ENCODE measurements around the gene RPL18.

The RPL18 gene

GRCh38 chr19:48603001-48603400 lies 16.0 kb downstream of the RPL18 start:
- H3K27ac ChIP-seq (ENCODE audit: insufficient read depth, low read length, poor library complexity, severe bottlenecking) = no peak overlapping the region
- H3K4me1 ChIP-seq (ENCODE audit: control insufficient read depth, insufficient read depth, low read length, poor library complexity, severe bottlenecking) = no peaks in the 10 kb centered on the region
- H3K9me3 ChIP-seq (ENCODE audit: control insufficient read depth, low read length) = no peaks in the 10 kb centered on the region
- H3K4me3 ChIP-seq (ENCODE audit: insufficient read depth, low read depth, low read length, poor library complexity, severe bottlenecking) = no peak overlapping the region
- no peaks in the 10 kb centered on the region for H3K36me3 ChIP-seq (ENCODE audit: control insufficient read depth, insufficient read depth, low read length)
- H3K27me3 ChIP-seq (replicated peaks; ENCODE audit: control insufficient read depth, insufficient read depth, low read length, poor library complexity, severe bottlenecking) = no peaks in the 10 kb centered on the region
- no peak for DNase-seq

GRCh38 chr19:48600679-48601417 lies 18.1 kb downstream of the RPL18 start:
- Histone ChIP-seq H3K4me3 (ENCODE audit: insufficient read depth, low read depth, low read length, poor library complexity, severe bottlenecking) (no peak overlapping the region), H3K9me3 (ENCODE audit: control insufficient read depth, low read length) (no peaks in the 10 kb centered on the region)
- no peak for DNase-seq

GRCh38 chr19:48598996-48599700 lies 19.8 kb downstream of the RPL18 start:
- Histone ChIP-seq H3K9me3 (ENCODE audit: control insufficient read depth, low read length) (no peaks in the 10 kb centered on the region), H3K4me1 (ENCODE audit: control insufficient read depth, insufficient read depth, low read length, poor library complexity, severe bottlenecking) (peaks cover 13% of the 10 kb centered on the region), H3K27ac (ENCODE audit: insufficient read depth, low read length, poor library complexity, severe bottlenecking) (no peak overlapping the region), H3K36me3 (ENCODE audit: control insufficient read depth, insufficient read depth, low read length) (no peaks in the 10 kb centered on the region), H3K27me3 (replicated peaks; ENCODE audit: control insufficient read depth, insufficient read depth, low read length, poor library complexity, severe bottlenecking) (no peaks in the 10 kb centered on the region), H3K4me3 (ENCODE audit: insufficient read depth, low read depth, low read length, poor library complexity, severe bottlenecking) (no peak overlapping the region)
- DNase-seq = no peak

More at GRCh38 chr19:48600679-48601417, 18.1 kb downstream of the RPL18 start:
- no peaks in the 10 kb centered on the region for H3K27me3 ChIP-seq (replicated peaks; ENCODE audit: control insufficient read depth, insufficient read depth, low read length, poor library complexity, severe bottlenecking)
- H3K4me1 ChIP-seq (ENCODE audit: control insufficient read depth, insufficient read depth, low read length, poor library complexity, severe bottlenecking) = peaks cover 11% of the 10 kb centered on the region
- H3K36me3 ChIP-seq (ENCODE audit: control insufficient read depth, insufficient read depth, low read length) = no peaks in the 10 kb centered on the region
- no peak overlapping the region for H3K27ac ChIP-seq (ENCODE audit: insufficient read depth, low read length, poor library complexity, severe bottlenecking)

GRCh38 chr19:48596679-48597465 lies 22.1 kb downstream of the RPL18 start:
- H3K27me3 ChIP-seq (replicated peaks; ENCODE audit: control insufficient read depth, insufficient read depth, low read length, poor library complexity, severe bottlenecking) = no peaks in the 10 kb centered on the region
- H3K9me3 ChIP-seq (ENCODE audit: control insufficient read depth, low read length) = no peaks in the 10 kb centered on the region
- H3K4me1 ChIP-seq (ENCODE audit: control insufficient read depth, insufficient read depth, low read length, poor library complexity, severe bottlenecking) = peaks cover 16% of the 10 kb centered on the region
- peak overlapping the region; percentile 31 for H3K4me3 ChIP-seq (ENCODE audit: insufficient read depth, low read depth, low read length, poor library complexity, severe bottlenecking)
- DNase-seq = peak; percentile 26 to 40 (median 28)
- H3K36me3 ChIP-seq (ENCODE audit: control insufficient read depth, insufficient read depth, low read length) = no peaks in the 10 kb centered on the region
- peak overlapping the region; percentile 60 for H3K27ac ChIP-seq (ENCODE audit: insufficient read depth, low read length, poor library complexity, severe bottlenecking)

GRCh38 chr19:48596237-48596636 lies 22.7 kb downstream of the RPL18 start:
- no peak overlapping the region for H3K4me3 ChIP-seq (ENCODE audit: insufficient read depth, low read depth, low read length, poor library complexity, severe bottlenecking)
- no peaks in the 10 kb centered on the region for H3K9me3 ChIP-seq (ENCODE audit: control insufficient read depth, low read length)
- no peak for DNase-seq
- no peaks in the 10 kb centered on the region for H3K27me3 ChIP-seq (replicated peaks; ENCODE audit: control insufficient read depth, insufficient read depth, low read length, poor library complexity, severe bottlenecking)
- peaks cover 16% of the 10 kb centered on the region for H3K4me1 ChIP-seq (ENCODE audit: control insufficient read depth, insufficient read depth, low read length, poor library complexity, severe bottlenecking)
- H3K27ac ChIP-seq (ENCODE audit: insufficient read depth, low read length, poor library complexity, severe bottlenecking) = peak overlapping the region; percentile 60
- H3K36me3 ChIP-seq (ENCODE audit: control insufficient read depth, insufficient read depth, low read length) = no peaks in the 10 kb centered on the region

- H3K9me3 ChIP-seq (ENCODE audit: control insufficient read depth, low read length) = no peaks in the 10 kb centered on the region
- no peaks in the 10 kb centered on the region for H3K36me3 ChIP-seq (ENCODE audit: control insufficient read depth, insufficient read depth, low read length)
- DNase-seq = no peak
- no peak overlapping the region for H3K4me3 ChIP-seq (ENCODE audit: insufficient read depth, low read depth, low read length, poor library complexity, severe bottlenecking)
- H3K27ac ChIP-seq (ENCODE audit: insufficient read depth, low read length, poor library complexity, severe bottlenecking) = no peak overlapping the region
- H3K27me3 ChIP-seq (replicated peaks; ENCODE audit: control insufficient read depth, insufficient read depth, low read length, poor library complexity, severe bottlenecking) = no peaks in the 10 kb centered on the region
- peaks cover 16% of the 10 kb centered on the region for H3K4me1 ChIP-seq (ENCODE audit: control insufficient read depth, insufficient read depth, low read length, poor library complexity, severe bottlenecking)
These were observed 23.1 kb downstream of the RPL18 start for GRCh38 chr19:48595833-48596232.

- Histone ChIP-seq H3K27me3 (replicated peaks; ENCODE audit: control insufficient read depth, insufficient read depth, low read length, poor library complexity, severe bottlenecking) (no peaks in the 10 kb centered on the region), H3K4me1 (ENCODE audit: control insufficient read depth, insufficient read depth, low read length, poor library complexity, severe bottlenecking) (peaks cover 16% of the 10 kb centered on the region), H3K9me3 (ENCODE audit: control insufficient read depth, low read length) (no peaks in the 10 kb centered on the region), H3K4me3 (ENCODE audit: insufficient read depth, low read depth, low read length, poor library complexity, severe bottlenecking) (no peak overlapping the region), H3K36me3 (ENCODE audit: control insufficient read depth, insufficient read depth, low read length) (no peaks in the 10 kb centered on the region), H3K27ac (ENCODE audit: insufficient read depth, low read length, poor library complexity, severe bottlenecking) (no peak overlapping the region)
- no peak for DNase-seq
These were observed 23.8 kb downstream of the RPL18 start for GRCh38 chr19:48595171-48595570.

- H3K27me3 ChIP-seq (replicated peaks; ENCODE audit: control insufficient read depth, insufficient read depth, low read length, poor library complexity, severe bottlenecking) = no peaks in the 10 kb centered on the region
- no peak overlapping the region for H3K27ac ChIP-seq (ENCODE audit: insufficient read depth, low read length, poor library complexity, severe bottlenecking)
- H3K4me1 ChIP-seq (ENCODE audit: control insufficient read depth, insufficient read depth, low read length, poor library complexity, severe bottlenecking) = peaks cover 12% of the 10 kb centered on the region
These were observed 28.0 kb downstream of the RPL18 start for GRCh38 chr19:48591021-48591420.

GRCh38 chr19:48588670-48589401 lies 30.1 kb downstream of the RPL18 start:
- peak; percentile 64 to 81 (median 74) for DNase-seq
- Histone ChIP-seq H3K27ac (ENCODE audit: insufficient read depth, low read length, poor library complexity, severe bottlenecking) (peak overlapping the region; percentile 16), H3K4me1 (ENCODE audit: control insufficient read depth, insufficient read depth, low read length, poor library complexity, severe bottlenecking) (peaks cover 8% of the 10 kb centered on the region), H3K4me3 (ENCODE audit: insufficient read depth, low read depth, low read length, poor library complexity, severe bottlenecking) (peak overlapping the region; percentile 43), H3K36me3 (ENCODE audit: control insufficient read depth, insufficient read depth, low read length) (no peaks in the 10 kb centered on the region), H3K9me3 (ENCODE audit: control insufficient read depth, low read length) (no peaks in the 10 kb centered on the region), H3K27me3 (replicated peaks; ENCODE audit: control insufficient read depth, insufficient read depth, low read length, poor library complexity, severe bottlenecking) (no peaks in the 10 kb centered on the region)

More at GRCh38 chr19:48591021-48591420, 28.0 kb downstream of the RPL18 start:
- Histone ChIP-seq H3K36me3 (ENCODE audit: control insufficient read depth, insufficient read depth, low read length) (no peaks in the 10 kb centered on the region), H3K4me3 (ENCODE audit: insufficient read depth, low read depth, low read length, poor library complexity, severe bottlenecking) (no peak overlapping the region), H3K9me3 (ENCODE audit: control insufficient read depth, low read length) (no peaks in the 10 kb centered on the region)
- no peak for DNase-seq
